ENCODE data around the gene MMP8. TPM values are rescaled to one million over a fixed set of nuclear protein-coding genes. Genes with fewer than 3 reads are reported as not detected.

MMP8 gene
- total RNA-seq, 1 experiment from 2014 or later: not detected

DNA sequence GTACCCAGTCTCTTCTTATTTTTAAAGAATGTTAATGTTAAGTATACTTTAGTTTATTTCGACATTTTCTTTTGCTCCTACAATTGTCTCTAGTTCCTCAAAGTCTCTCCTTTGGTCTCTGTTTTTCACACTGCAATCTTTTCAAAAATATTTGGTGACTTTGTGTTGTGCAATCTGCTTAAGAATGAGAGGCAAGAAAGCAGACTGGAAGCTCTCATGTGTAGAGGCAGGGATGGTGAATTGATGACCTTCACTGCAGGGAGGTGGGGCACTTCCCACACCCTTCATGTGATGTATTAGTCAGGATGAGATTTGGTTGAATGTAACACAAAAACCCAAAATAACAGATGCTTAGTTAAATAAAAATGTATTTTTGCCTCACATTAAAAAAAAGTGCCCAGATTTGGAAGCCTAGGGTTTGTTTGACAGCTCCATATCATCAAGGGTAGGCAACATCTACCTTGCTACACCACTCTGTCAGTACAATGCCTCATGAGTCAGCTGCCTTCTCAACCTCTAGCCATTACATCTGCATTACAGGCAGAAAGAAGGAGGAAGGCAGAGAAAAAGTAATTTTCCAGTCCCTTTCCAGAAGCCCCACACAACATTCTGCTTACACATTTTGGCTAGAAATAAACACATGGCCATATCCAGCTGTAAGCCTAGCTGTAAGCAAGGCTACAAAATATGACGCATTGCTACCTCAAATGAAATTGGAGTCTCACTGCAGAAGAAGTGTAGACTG is 15.4 kb downstream of the MMP8 start:
- no peaks in the 10 kb centered on the region for H3K9me3 ChIP-seq (ENCODE audit: insufficient read depth, low read depth)
- H3K9me2 ChIP-seq (ENCODE audit: insufficient read depth): no peaks in the 10 kb centered on the region; the same call in 1 of the 2 replicates
- H2AFZ ChIP-seq: no peak overlapping the region
- ChIA-PET CTCF (no interaction called here), POLR2A (ENCODE audit: unreplicated experiment) (no interaction called here)
- no peak for DNase-seq
- H3K79me2 ChIP-seq (ENCODE audit: low read depth): no peaks in the 10 kb centered on the region
- no peak overlapping the region for H3K27ac ChIP-seq
- no TSS peak for BruUV-seq (replicated peaks)
- no peaks in the 10 kb centered on the region for H3F3A ChIP-seq (ENCODE audit: insufficient read depth, low read depth)
- TF ChIP-seq EZH2 (IDR thresholded peaks at IDR 0.05; ENCODE audit: low read depth): no peak
- TF ChIP-seq, protein P1, sequence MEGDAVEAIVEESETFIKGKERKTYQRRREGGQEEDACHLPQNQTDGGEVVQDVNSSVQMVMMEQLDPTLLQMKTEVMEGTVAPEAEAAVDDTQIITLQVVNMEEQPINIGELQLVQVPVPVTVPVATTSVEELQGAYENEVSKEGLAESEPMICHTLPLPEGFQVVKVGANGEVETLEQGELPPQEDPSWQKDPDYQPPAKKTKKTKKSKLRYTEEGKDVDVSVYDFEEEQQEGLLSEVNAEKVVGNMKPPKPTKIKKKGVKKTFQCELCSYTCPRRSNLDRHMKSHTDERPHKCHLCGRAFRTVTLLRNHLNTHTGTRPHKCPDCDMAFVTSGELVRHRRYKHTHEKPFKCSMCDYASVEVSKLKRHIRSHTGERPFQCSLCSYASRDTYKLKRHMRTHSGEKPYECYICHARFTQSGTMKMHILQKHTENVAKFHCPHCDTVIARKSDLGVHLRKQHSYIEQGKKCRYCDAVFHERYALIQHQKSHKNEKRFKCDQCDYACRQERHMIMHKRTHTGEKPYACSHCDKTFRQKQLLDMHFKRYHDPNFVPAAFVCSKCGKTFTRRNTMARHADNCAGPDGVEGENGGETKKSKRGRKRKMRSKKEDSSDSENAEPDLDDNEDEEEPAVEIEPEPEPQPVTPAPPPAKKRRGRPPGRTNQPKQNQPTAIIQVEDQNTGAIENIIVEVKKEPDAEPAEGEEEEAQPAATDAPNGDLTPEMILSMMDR (conservative IDR thresholded peaks at IDR 0.05): no peak
- no peaks in the 10 kb centered on the region for H4K20me1 ChIP-seq (ENCODE audit: insufficient read depth)
- H3K36me3 ChIP-seq (ENCODE audit: low read depth): no peaks in the 10 kb centered on the region
- intact Hi-C loops (cut with micrococcal nuclease; ENCODE audit: unreplicated experiment): no loop called here
- H3K4me2 ChIP-seq: no peak overlapping the region
- H3K27me3 ChIP-seq (ENCODE audit: insufficient read depth, low read depth): no peaks in the 10 kb centered on the region
- H3K4me3 ChIP-seq: no peak overlapping the region
- no peaks in the 10 kb centered on the region for H3K4me1 ChIP-seq (replicated peaks; ENCODE audit: insufficient read depth)

- Histone ChIP-seq H3K27ac (no peak overlapping the region), H3K4me1 (replicated peaks; ENCODE audit: insufficient read depth) (no peaks in the 10 kb centered on the region), H3K4me3 (no peak overlapping the region), H4K20me1 (ENCODE audit: insufficient read depth) (no peaks in the 10 kb centered on the region), H3K27me3 (ENCODE audit: insufficient read depth, low read depth) (no peaks in the 10 kb centered on the region), H3F3A (ENCODE audit: insufficient read depth, low read depth) (no peaks in the 10 kb centered on the region), H3K9me2 (ENCODE audit: insufficient read depth) (no peaks in the 10 kb centered on the region; the same call in 1 of the 2 replicates), H3K79me2 (ENCODE audit: low read depth) (no peaks in the 10 kb centered on the region), H3K9me3 (ENCODE audit: insufficient read depth, low read depth) (no peaks in the 10 kb centered on the region), H3K36me3 (ENCODE audit: low read depth) (no peaks in the 10 kb centered on the region), H3K4me2 (no peak overlapping the region), H2AFZ (no peak overlapping the region)
- ChIA-PET CTCF (no interaction called here), POLR2A (ENCODE audit: unreplicated experiment) (no interaction called here)
- TF ChIP-seq, protein P1 (conservative IDR thresholded peaks at IDR 0.05): no peak
- TF ChIP-seq EZH2 (IDR thresholded peaks at IDR 0.05; ENCODE audit: low read depth): no peak
- no TSS peak for BruUV-seq (replicated peaks)
- intact Hi-C loops (cut with micrococcal nuclease; ENCODE audit: unreplicated experiment): no loop called here
- DNase-seq: no peak
Observed at GRCh38 chr11:102708654-102709053, 16.1 kb downstream of the MMP8 start.

- H3K27ac ChIP-seq: no peak within 1 kb of the TSS
- H3K4me3 ChIP-seq: no peak within 1 kb of the TSS
- DNase-seq: no peak
- no peak within 1 kb of the TSS for H2AFZ ChIP-seq
- no peaks in the 10 kb centered on the region for H3K27me3 ChIP-seq (ENCODE audit: insufficient read depth, low read depth)
- H3K4me2 ChIP-seq: no peak within 1 kb of the TSS; the same call in 1 of the 2 replicates
- POLR2A ChIA-PET (ENCODE audit: unreplicated experiment): no interaction called here
- no peaks in the 10 kb centered on the region for H3F3A ChIP-seq (ENCODE audit: insufficient read depth, low read depth)
- TF ChIP-seq, protein P1 (conservative IDR thresholded peaks at IDR 0.05): no peak
- no peak for TF ChIP-seq EZH2 (IDR thresholded peaks at IDR 0.05; ENCODE audit: low read depth)
- H3K9me3 ChIP-seq (ENCODE audit: insufficient read depth, low read depth): no peaks in the 10 kb centered on the region
- intact Hi-C loops (cut with micrococcal nuclease; ENCODE audit: unreplicated experiment): no loop called here
- H4K20me1 ChIP-seq (ENCODE audit: insufficient read depth): no peaks in the 10 kb centered on the region
- CTCF ChIA-PET: no interaction called here
- no peaks in the 10 kb centered on the region for H3K9me2 ChIP-seq (ENCODE audit: insufficient read depth)
- no peaks in the 10 kb centered on the region for H3K36me3 ChIP-seq (ENCODE audit: low read depth)
- no peaks in the 10 kb centered on the region for H3K4me1 ChIP-seq (replicated peaks; ENCODE audit: insufficient read depth)
- BruUV-seq (replicated peaks): no TSS peak
- no peaks in the 10 kb centered on the region for H3K79me2 ChIP-seq (ENCODE audit: low read depth)
Observed at GRCh38 chr11:102705626-102706025, 19.1 kb downstream of the MMP8 start, which contains the start of gene MMP27. TSS of gene MMP27 (minus strand) at chr11:102705769. CDS start at chr11:102705714, 55 bp downstream.
